Ishikawa (cell line): ENCODE measurements around the gene CACNB3.

Experiments used
- CREB1 ChIP-seq: IDR thresholded peaks from 2 replicates; pipeline ENCODE4 v1.6.1; 2012; ENCODE audit warnings: low read depth
- EGR1 ChIP-seq: IDR thresholded peaks from 2 replicates; pipeline ENCODE4 v1.6.1; 2012
- EP300 ChIP-seq: IDR thresholded peaks from 2 replicates; pipeline ENCODE4 v1.6.1; 2012; ENCODE audit warnings: borderline replicate concordance
- FOXM1 ChIP-seq: IDR thresholded peaks from 2 replicates; pipeline ENCODE4 v1.6.1; 2012; ENCODE audit warnings: low read depth, borderline replicate concordance
- MAX ChIP-seq: IDR thresholded peaks from 2 replicates; pipeline ENCODE4 v1.6.1; 2012
- NFIC ChIP-seq: IDR thresholded peaks from 2 replicates; pipeline ENCODE4 v1.6.1; 2012
- RAD21 ChIP-seq: IDR thresholded peaks from 2 replicates; pipeline ENCODE4 v1.6.1; 2012; ENCODE audit warnings: low read depth
- TAF1 ChIP-seq: IDR thresholded peaks from 2 replicates; pipeline ENCODE4 v1.6.1; 2012; ENCODE audit warnings: low read depth, mild to moderate bottlenecking
- TCF12 ChIP-seq: IDR thresholded peaks from 2 replicates; pipeline ENCODE4 v1.6.1; 2012; ENCODE audit warnings: low read depth
- USF1 ChIP-seq: IDR thresholded peaks from 2 replicates; pipeline ENCODE4 v1.6.1; 2012
- YY1 ChIP-seq: IDR thresholded peaks from 2 replicates; pipeline ENCODE4 v1.6.1; 2012; ENCODE audit warnings: low read depth
- ZBTB7A ChIP-seq: IDR thresholded peaks from 2 replicates; pipeline ENCODE4 v1.6.1; 2012; ENCODE audit warnings: low read depth
- TF ChIP-seq, protein P1 (sequence below): IDR thresholded peaks from 2 replicates; pipeline ENCODE4 v1.6.1; 2012; ENCODE audit warnings: low read depth, mild to moderate bottlenecking

The CACNB3 gene

GRCh38 chr12:48815126-48816110 is 2.9 kb upstream of the CACNB3 start:
- TF ChIP-seq TCF12 (no peak; the same call in 1 of the 2 replicates), MAX (peak; percentile 97), TAF1 (0 out of 2 replicates have a peak, but pooled peaks have one; percentile 34)

- 0 out of 2 replicates have a peak, but pooled peaks have one; percentile 36 for TF ChIP-seq NFIC
- TF ChIP-seq USF1: no peak
- TF ChIP-seq CREB1: no peak
These were observed 2.0 kb upstream of the CACNB3 start for GRCh38 chr12:48816143-48816854.

DNA sequence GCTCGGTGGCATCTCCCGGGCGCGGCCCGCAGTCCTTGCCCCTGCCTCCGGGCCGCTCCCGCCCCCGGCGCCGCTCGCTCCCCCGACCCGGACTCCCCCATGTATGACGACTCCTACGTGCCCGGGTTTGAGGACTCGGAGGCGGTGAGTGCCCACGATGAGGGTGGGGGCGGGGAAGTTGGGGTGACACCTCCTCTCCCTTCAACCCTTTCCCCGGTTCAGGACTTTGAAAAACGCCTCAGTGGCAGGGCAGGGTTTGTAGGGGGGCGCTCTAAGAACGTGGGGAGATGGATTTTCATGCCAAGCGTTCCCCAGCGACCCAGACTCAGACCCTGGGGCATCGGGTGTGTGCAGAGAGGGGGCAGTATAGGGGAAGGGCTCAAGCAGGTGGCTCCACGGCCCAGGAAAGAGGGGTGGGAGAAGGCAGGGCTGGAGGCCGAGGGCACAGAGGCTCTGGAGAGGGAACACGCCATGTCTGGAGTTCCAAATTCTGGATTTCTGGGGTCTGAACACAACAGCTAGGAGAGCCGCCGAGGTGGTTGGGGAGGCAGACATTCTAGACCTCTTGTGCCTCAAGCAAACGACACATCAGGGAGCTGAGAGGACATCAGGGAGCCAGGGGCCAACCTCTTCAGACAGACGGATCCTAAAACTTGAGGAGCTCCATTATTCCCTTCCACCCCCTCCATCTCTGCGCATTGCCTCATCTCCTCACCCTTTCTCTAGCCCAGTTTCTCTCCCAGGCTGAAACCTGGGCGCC is 715 bp downstream of the CACNB3 start:
- TF ChIP-seq ZBTB7A: no peak
- TF ChIP-seq YY1: no peak
- no peak for TF ChIP-seq EGR1
- no peak for TF ChIP-seq TAF1
- TF ChIP-seq CREB1: no peak
- TF ChIP-seq MAX: no peak
- TF ChIP-seq NFIC: no peak
- TF ChIP-seq EP300: no peak
- TF ChIP-seq, protein P1, sequence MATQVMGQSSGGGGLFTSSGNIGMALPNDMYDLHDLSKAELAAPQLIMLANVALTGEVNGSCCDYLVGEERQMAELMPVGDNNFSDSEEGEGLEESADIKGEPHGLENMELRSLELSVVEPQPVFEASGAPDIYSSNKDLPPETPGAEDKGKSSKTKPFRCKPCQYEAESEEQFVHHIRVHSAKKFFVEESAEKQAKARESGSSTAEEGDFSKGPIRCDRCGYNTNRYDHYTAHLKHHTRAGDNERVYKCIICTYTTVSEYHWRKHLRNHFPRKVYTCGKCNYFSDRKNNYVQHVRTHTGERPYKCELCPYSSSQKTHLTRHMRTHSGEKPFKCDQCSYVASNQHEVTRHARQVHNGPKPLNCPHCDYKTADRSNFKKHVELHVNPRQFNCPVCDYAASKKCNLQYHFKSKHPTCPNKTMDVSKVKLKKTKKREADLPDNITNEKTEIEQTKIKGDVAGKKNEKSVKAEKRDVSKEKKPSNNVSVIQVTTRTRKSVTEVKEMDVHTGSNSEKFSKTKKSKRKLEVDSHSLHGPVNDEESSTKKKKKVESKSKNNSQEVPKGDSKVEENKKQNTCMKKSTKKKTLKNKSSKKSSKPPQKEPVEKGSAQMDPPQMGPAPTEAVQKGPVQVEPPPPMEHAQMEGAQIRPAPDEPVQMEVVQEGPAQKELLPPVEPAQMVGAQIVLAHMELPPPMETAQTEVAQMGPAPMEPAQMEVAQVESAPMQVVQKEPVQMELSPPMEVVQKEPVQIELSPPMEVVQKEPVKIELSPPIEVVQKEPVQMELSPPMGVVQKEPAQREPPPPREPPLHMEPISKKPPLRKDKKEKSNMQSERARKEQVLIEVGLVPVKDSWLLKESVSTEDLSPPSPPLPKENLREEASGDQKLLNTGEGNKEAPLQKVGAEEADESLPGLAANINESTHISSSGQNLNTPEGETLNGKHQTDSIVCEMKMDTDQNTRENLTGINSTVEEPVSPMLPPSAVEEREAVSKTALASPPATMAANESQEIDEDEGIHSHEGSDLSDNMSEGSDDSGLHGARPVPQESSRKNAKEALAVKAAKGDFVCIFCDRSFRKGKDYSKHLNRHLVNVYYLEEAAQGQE: no peak
- no peak for TF ChIP-seq FOXM1
- no peak for TF ChIP-seq USF1

GRCh38 chr12:48819986-48820725 is 1.9 kb downstream of the CACNB3 start:
- no peak for TF ChIP-seq MAX
- TF ChIP-seq NFIC: 0 out of 2 replicates have a peak, but pooled peaks have one; percentile 20

DNA sequence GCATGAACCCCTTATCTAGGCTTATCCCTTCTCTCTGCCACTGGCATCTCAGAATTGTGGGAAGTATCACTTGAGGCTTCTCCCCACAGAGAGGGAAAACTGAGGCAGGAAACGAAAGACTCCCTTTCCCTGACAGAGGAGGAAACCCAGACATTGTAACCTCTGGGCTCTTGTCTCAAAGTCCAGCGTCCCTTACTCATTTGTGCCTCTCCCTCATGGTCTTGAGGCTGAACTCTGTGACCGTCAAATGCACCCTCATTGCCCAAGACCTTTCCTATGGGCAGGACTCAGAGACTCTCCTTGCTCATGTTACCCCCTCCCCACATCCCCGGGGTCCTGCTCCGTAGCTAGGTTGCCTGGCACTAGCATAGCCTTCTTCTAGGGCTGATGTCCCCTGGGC is 3.8 kb downstream of the CACNB3 start:
- TF ChIP-seq EGR1: no peak
- TF ChIP-seq TAF1: no peak
- TF ChIP-seq USF1: no peak
- no peak for TF ChIP-seq MAX
- TF ChIP-seq CREB1: no peak
- TF ChIP-seq, protein P1: no peak
- no peak for TF ChIP-seq TCF12
- TF ChIP-seq RAD21: no peak
